Dermis blood vessel endothelial cell (primary cell): Measurements from ENCODE around the gene DNAJC4. TPM values are rescaled to one million over a fixed set of nuclear protein-coding genes. Genes with fewer than 3 reads are reported as not detected.

ENCODE experiments used
- DNase-seq: peaks from one replicate; pipeline ENCODE4 v3.0.0; 2010
- total RNA-seq: library from RNA; depleted of rRNA; stranded (reverse); fragments of >200 nt; gene quantifications from 2 replicates; pipeline ENCODE4 v1.2.3, GENCODE V29; 2014

DNAJC4 gene
- total RNA-seq, 1 donor from 2014 or later: 17.4 TPM

DNA sequence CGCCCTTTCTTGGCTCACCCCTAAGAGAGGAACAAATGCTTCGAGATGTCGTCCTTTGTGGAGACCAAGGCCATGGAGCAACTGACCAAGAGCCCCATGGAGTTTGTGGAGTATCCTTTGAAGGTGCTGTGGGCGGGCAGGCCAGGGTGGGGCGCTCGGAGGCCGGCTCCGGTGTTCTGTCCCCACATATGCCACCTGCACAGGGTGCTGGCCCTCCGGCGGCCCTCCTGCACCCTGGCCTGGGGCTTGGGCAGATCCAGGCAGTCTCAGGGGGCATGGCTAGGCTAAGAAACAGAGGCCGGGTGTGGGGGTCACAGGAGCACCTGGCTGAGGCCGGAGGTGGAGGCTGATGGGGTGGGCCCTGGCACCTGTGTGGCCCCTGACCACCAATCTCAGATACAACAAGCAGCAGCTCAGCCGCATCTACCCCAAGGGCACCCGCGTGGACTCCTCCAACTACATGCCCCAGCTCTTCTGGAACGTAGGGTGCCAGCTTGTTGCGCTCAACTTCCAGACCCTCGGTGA is 31.3 kb downstream of the DNAJC4 start:
- no peak for DNase-seq

DNA sequence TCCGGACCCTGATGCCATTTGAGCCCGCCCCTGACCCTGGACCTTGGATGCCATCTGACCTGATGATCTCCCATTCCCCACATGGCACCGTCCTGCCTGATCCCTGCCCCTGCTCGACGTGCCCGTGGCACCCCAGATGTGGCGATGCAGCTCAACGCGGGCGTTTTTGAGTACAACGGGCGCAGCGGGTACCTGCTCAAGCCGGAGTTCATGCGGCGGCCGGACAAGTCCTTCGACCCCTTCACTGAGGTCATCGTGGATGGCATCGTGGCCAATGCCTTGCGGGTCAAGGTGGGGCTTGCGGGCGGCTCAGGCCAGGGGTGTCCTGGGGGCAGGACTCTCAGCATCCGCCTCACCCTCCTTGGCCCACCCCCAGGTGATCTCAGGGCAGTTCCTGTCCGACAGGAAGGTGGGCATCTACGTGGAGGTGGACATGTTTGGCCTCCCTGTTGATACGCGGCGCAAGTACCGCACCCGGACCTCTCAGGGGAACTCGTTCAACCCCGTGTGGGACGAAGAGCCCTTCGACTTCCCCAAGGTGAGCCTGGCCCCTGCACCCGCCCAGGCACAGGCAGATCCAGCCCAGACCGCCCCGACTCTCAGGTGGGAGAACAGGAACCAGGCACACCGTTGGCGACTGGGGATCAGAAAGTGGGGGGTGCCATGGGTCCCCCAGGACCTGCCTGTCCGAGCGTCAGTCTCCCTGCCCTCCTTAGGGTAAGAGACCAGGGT is 32.1 kb downstream of the DNAJC4 start:
- no peak for DNase-seq

DNA sequence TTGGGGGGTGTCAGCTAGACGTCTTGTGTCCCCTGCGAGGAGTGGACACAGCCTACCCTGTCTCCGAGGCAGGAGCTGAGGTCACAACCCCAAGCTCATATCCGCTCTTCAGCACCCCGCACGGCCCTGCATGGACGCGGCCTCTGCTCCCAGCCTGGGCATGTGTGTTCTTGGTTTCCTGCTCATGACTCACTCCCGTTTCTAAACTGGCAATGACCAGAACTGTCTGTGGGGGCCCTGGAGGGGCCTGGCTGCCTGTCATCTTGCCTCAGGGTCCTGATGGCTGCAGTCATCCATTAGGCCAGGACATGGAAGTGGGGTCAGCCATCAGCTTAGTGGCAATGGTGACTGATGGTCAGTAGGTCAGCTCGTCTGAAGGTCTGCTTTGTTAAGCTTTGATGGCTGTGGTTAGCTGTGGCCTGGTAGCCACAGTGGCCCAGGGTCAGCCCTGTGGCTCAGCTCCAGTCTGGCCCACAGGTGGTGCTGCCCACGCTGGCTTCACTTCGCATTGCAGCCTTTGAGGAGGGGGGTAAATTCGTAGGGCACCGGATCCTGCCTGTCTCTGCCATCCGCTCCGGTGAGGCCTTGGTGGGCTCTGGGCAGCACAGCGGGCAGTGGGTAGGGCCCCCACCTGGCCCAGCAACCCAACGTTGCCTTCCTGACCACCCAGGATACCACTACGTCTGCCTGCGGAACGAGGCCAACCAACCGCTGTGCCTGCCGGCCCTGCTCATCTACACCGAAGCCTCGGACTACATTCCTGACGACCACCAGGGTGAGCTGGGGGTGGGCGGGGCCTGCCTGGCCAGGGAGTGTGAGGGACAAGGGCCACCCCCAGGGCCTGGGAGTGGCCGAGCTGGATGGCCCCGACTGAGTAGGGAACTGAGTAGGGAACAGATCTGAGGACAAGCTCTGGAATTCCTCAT is 32.9 kb downstream of the DNAJC4 start:
- DNase-seq: peak; percentile 89

DNA sequence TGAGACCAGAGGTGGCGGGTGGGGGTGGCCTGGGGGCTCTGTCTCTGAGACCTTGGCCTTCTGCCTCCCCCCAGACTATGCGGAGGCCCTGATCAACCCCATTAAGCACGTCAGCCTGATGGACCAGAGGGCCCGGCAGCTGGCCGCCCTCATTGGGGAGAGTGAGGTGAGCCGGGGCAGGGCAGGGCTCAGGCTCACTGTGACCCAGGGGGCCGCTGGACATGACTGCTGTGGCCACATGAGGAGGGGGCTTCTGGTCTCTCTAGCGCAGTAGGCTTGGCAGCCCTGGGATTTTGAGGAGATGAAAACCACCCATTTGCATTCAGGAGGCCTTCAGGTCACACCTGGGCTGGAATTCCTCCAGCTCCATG is 33.6 kb downstream of the DNAJC4 start:
- DNase-seq: no peak

GRCh38 chr11:64264371-64264852 is 34.1 kb downstream of the DNAJC4 start:
- DNase-seq: no peak

DNA sequence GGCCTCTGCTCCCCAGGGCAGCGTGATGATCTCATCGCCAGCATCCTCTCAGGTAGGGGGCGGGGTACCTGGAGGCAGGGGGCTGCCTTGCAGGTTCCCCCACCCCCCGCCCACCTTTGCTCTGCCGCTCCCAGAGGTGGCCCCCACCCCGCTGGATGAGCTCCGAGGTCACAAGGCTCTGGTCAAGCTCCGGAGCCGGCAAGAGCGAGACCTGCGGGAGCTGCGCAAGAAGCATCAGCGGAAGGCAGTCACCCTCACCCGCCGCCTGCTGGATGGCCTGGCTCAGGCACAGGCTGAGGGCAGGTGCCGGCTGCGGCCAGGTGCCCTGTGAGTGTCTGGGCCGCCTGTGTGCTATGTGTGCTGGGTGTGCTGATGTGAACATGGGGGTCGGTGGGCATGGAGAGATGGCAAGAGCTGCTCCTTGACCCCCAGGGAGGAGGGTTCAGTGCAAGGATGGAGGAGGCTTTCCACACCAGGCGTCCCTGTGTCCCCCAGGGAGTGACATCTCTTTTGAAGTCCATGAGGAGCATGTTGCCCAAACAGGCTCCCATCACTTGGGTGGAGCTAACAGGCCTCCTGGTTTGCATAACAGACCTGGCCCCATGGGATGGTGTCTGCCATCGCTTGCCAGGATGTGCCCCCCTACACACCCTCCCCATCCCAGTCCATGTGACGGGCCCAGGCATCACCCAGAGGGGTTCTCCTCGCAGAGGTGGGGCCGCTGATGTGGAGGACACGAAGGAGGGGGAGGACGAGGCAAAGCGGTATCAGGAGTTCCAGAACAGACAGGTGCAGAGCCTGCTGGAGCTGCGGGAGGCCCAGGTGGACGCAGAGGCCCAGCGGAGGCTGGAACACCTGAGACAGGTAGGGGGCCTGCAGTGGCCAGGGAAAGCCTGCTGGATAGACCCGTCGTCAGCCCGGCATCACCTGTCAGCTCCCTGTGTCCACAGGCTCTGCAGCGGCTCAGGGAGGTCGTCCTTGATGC is 35.1 kb downstream of the DNAJC4 start:
- DNase-seq: no peak

- DNase-seq: peak; percentile 39
Measured at GRCh38 chr11:64266339-64266738, 36.0 kb downstream of the DNAJC4 start.

GRCh38 chr11:64267207-64267945 is 37.0 kb downstream of the DNAJC4 start:
- DNase-seq: peak; percentile 25

DNA sequence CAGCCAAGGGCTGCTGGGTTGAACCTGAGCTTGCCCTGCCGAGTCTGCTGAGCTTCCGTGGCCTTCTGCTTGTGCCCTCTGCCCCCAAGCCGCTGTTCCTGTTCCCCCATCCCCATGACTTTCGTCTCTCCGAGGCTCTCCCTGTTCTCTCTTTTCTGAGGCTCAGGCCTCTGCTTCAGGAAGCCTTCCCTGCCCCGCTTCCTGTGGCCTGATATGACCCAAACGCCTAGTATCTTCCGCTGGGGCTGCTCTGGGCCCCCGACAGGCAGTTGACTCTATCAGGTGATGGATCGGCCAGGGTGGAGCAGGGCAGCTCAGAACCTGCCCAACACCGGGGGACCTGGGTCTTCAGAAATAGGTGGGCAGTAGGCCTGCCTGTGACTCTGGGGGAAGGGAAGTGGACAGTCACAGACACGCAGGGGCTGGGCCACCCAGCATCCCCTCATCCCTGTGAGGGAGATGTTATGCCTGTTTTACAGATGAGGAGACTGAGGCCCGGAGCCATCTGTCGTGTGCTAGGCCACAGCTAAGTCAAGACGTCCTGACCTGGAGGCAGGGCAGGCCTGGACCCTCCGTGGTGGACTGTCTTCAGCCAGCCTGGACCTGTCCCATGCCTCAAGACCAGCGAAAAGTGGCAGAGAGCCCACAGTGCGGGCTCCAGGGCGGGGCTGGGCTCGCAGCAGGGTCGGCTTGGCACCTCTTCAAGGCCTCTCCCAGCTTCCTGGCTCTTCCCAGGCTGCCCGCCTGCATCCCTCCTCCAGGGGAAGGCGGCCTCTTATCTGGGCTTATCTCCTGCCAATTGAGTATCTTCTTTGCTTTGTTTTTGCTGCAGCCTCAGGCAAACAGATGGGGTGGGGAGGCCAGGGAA is 37.9 kb downstream of the DNAJC4 start:
- DNase-seq: peak; percentile 66

GRCh38 chr11:64268893-64269539 is 38.7 kb downstream of the DNAJC4 start:
- peak; percentile 63 for DNase-seq

DNA sequence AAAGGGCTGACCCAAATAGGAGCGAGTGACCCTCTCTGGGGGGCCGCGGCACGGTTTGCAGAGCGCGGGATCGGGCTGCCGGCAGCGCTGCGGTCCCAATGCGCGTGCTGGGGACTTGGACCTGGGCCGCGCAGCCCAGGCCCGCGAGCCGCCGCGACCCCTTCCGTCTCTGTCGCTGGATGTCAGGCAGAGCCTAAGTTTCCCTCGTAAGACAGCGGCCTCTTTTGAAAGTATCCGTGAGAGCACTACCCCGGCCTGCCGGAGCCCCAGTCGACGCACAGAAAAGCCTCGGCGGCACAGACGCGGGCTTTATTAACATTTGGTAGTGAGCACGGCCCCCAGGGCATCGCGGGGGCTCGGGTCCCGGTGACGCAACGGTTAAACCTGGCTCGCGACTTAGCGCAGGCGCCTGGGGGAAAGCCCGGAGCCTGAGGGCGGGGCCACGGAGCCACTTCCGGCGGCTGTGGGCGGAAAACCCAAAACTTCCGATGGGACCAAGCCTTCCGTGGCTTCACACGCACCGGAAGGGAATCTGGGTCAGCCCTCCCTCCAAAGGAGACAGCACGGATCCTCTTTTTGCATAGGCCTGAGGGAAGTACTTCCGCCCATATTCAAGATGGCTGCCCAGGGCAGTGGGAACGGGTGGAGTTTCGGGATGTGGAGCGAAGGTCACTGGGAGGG is 39.3 kb downstream of the DNAJC4 start:
- peak; percentile 100 for DNase-seq

- no peak for DNase-seq
Measured at GRCh38 chr11:64275031-64275800, 44.9 kb downstream of the DNAJC4 start.

GRCh38 chr11:64275841-64276240 is 45.5 kb downstream of the DNAJC4 start:
- no peak for DNase-seq

DNA sequence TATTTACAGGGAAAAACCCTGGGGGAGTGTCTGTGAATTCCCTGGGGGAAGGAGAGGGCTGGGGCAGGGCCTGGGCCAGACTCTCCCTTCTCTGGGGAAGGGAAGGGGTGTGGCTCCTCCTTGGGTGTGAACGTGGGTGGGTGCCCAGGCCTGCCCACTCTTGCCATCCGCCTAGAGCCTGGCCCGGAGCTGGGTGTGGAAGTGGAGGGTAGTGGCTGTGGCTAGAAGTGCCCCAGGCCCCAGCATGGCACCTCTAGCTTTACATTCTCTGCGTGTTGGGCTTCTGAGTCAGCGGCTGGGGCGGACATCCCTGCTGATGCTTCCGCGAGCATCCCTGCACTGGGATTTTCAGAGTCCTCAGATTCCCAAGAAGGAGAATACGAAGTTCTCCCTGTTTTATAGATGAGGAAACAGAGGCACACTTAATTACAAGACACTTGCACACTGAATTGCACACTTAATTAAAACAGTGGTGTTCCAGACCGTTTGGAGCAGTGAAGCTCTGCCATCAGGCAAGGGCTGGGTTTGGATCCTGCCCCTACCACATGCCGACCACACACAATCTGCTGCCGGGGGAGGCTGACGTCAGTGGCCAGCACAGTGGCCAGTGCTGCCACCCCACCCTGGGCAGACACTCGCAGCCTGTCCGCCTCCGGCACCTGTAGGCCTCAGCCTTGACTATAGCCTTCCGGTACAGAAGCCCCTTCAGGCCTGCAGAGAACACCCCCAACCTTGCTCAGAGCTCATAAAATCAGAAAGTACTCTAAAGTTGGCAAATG is 46.5 kb downstream of the DNAJC4 start:
- DNase-seq: no peak

GRCh38 chr11:64278576-64279190 is 48.3 kb downstream of the DNAJC4 start:
- no peak for DNase-seq

- no peak for DNase-seq
Measured at GRCh38 chr11:64281957-64282770, 51.8 kb downstream of the DNAJC4 start.
